ENCODE results near the gene TRIM2.

GRCh38 chr4:153207567-153207966 lies 3.3 kb downstream of the TRIM2 start:
- TF ChIP-seq CTCF (IDR thresholded peaks at IDR 0.05) (peak; percentile 62), GABPA (IDR thresholded peaks at IDR 0.05; ENCODE audit: low read depth) (no peak)
